ENCODE data around the gene LPP.

GRCh38 chr3:188508454-188508853, 354.5 kb downstream of the LPP start:
- no peak for TF ChIP-seq CTCF (IDR thresholded peaks at IDR 0.05 in 4 of 5, conservative IDR thresholded peaks at IDR 0.05 in 1 of 5)
- TF ChIP-seq POLR2A (IDR thresholded peaks at IDR 0.05), result no peak

Data from gastrocnemius medialis (tissue), 4 donors.